A549 (cell line): Measurements from ENCODE around the gene CSTF3. TPM values are rescaled to one million over a fixed set of nuclear protein-coding genes. Genes with fewer than 3 reads are reported as not detected.

Experiments used
- ATAC-seq, 2 experiments: fragments of 200-7000 bp in 1 of 2; fragments of >200 bp in 1 of 2; cut with Nextera tagmentation in 1 of 2; cut with Tn5 transposase in 1 of 2; 3 replicates each; pipeline versions ENCODE4 v1.8.0 to v1.9.1; 2018 to 2020; ENCODE audit warnings: mild to moderate bottlenecking in 1 of 2, moderate library complexity in 1 of 2
- CTCF ChIA-PET: fragments of 300-600 bp; sonication (Branson Sonifier 250); formaldehyde crosslinking; extraction: SDS; loops from one replicate; lab custom pipeline; 2021; ENCODE audit warnings: antibody characterized with exemption, inconsistent platforms; lab: Yijun Ruan, JAX
- POLR2A ChIA-PET: fragments of 350-600 bp; formaldehyde crosslinking; extraction: SDS; loops from one replicate; lab custom pipeline; 2021; ENCODE audit warnings: antibody characterized with exemption, inconsistent platforms; lab: Yijun Ruan, JAX
- DNase-seq, 2 experiments: peaks; one replicate each; pipeline versions ENCODE4 v3.0.0 to v3.0.0-alpha.2; 2011 to 2016; ENCODE audit warnings: low read depth in 1 of 2, low spot score in 1 of 2
- FAIRE-seq: peaks from 2 replicates; lab custom pipeline; 2011; peaks lifted over from hg19 to GRCh38; lab: Jason Lieb, UNC
- H3K27ac ChIP-seq, 2 experiments: fragments of >200 bp; sonication (Bioruptor Twin); formaldehyde crosslinking; 3 replicates each; pipeline ENCODE4 v1.5.1; 2016 to 2017
- H3K4me1 ChIP-seq: fragments of >200 bp; sonication (Bioruptor Twin); formaldehyde crosslinking; 3 replicates; pipeline ENCODE4 v1.6.1; 2016
- H3K4me2 ChIP-seq: fragments of >200 bp; sonication (Bioruptor Twin); formaldehyde crosslinking; 3 replicates; pipeline ENCODE4 v1.6.1; 2016
- H3K4me3 ChIP-seq: fragments of >200 bp; sonication (Bioruptor Twin); formaldehyde crosslinking; 3 replicates; pipeline ENCODE4 v1.5.1; 2016
- H3K9me3 ChIP-seq: fragments of >200 bp; sonication (Bioruptor Twin); formaldehyde crosslinking; 3 replicates; pipeline ENCODE4 v1.6.1; 2016
- BHLHE40 ChIP-seq: IDR thresholded peaks from 2 replicates; pipeline ENCODE4 v1.6.1; 2012; ENCODE audit warnings: low read depth, low read length, inconsistent platforms
- CHD4 ChIP-seq: fragments of 200-600 bp; sonication (generic); IDR thresholded peaks from 2 replicates; pipeline ENCODE4 v1.6.1; 2016; ENCODE audit warnings: antibody characterized with exemption, mild to moderate bottlenecking, borderline replicate concordance
- EHF ChIP-seq: fragments of 250-450 bp; sonication (Bioruptor Pico); IDR thresholded peaks from 2 replicates; pipeline ENCODE4 v1.5.0; 2020; ENCODE audit warnings: mild to moderate bottlenecking
- FOSB ChIP-seq: fragments of 250-450 bp; sonication (Bioruptor Pico); IDR thresholded peaks from 2 replicates; pipeline ENCODE4 v1.5.0; 2020; ENCODE audit warnings: mild to moderate bottlenecking, moderate library complexity
- HES2 ChIP-seq: fragments of >200 bp; sonication (Bioruptor Twin); formaldehyde crosslinking; IDR thresholded peaks from 2 replicates; pipeline ENCODE4 v1.6.1; 2016
- HEYL ChIP-seq: fragments of 250-450 bp; sonication (Bioruptor Pico); IDR thresholded peaks from 2 replicates; pipeline ENCODE4 v1.8.0; 2021; ENCODE audit warnings: mild to moderate bottlenecking, moderate library complexity
- HOXB5 ChIP-seq: fragments of 250-450 bp; sonication (Bioruptor Pico); IDR thresholded peaks from 2 replicates; pipeline ENCODE4 v1.5.0; 2020; ENCODE audit warnings: mild to moderate bottlenecking, moderate library complexity
- KDM5A ChIP-seq: fragments of 200-600 bp; sonication (generic); IDR thresholded peaks from 2 replicates; pipeline ENCODE4 v1.6.1; 2016; ENCODE audit warnings: antibody characterized with exemption, mild to moderate bottlenecking
- MAFK ChIP-seq: fragments of 450-650 bp; IDR thresholded peaks from 2 replicates; pipeline ENCODE4 v1.6.1; 2014; ENCODE audit not compliant: partially characterized antibody
- MAX ChIP-seq: IDR thresholded peaks from 2 replicates; pipeline ENCODE4 v1.6.1; 2012
- MYC ChIP-seq: IDR thresholded peaks from 2 replicates; pipeline ENCODE4 v1.6.1; 2012; ENCODE audit warnings: mild to moderate bottlenecking, inconsistent platforms, low read length, improper control_type of control experiment, borderline replicate concordance
- NFE2L2 ChIP-seq: fragments of 150-350 bp; conservative IDR thresholded peaks from 2 replicates; pipeline ENCODE4 v1.6.1; 2014; ENCODE audit warnings: low read length
- NPAS2 ChIP-seq: fragments of 250-450 bp; sonication (Bioruptor Pico); IDR thresholded peaks from 2 replicates; pipeline ENCODE4 v1.8.0; 2022; ENCODE audit warnings: mild to moderate bottlenecking, moderate library complexity, borderline replicate concordance
- PBX3 ChIP-seq: IDR thresholded peaks from 2 replicates; pipeline ENCODE4 v1.6.1; 2012
- POLR2AphosphoS2 ChIP-seq: conservative IDR thresholded peaks from 2 replicates; pipeline ENCODE4 v1.6.1; 2012; ENCODE audit warnings: low read length, improper control_type of control experiment, inconsistent platforms
- TP53 ChIP-seq: fragments of 250-450 bp; sonication (Bioruptor Pico); IDR thresholded peaks from 2 replicates; pipeline ENCODE4 v1.5.0; 2021; ENCODE audit warnings: mild to moderate bottlenecking, moderate library complexity
- USF2 ChIP-seq: fragments of 450-650 bp; IDR thresholded peaks from 2 replicates; pipeline ENCODE4 v1.6.1; 2014; ENCODE audit warnings: antibody characterized with exemption
- ZNF302 ChIP-seq: fragments of 250-450 bp; sonication (Bioruptor Pico); IDR thresholded peaks from 2 replicates; pipeline ENCODE4 v1.9.0; 2021; ENCODE audit warnings: inconsistent platforms, mild to moderate bottlenecking, moderate library complexity
- WGBS: methylation state at CpG from one replicate; pipeline ENCODE4 v1.1.6; 2017; ENCODE audit errors: missing lambda C conversion rate; 5-methylcytosine and 5-hydroxymethylcytosine counted together
- polyA plus RNA-seq, 4 experiments: library from polyadenylated mRNA; depleted of rRNA in 3 of 4; stranded (reverse); fragments of >200 nt; fragmentation: RNase III in 1 of 4; extraction: RNeasy Plus Mini Kit Qiagen cat#74134 plus additional on column Dnase treatment in 1 of 4; gene quantifications; 2 replicates in 3 of 4; 3 replicates in 1 of 4; pipeline ENCODE4 v1.2.3, GENCODE V29; 2011 to 2017
- TF ChIP-seq, protein P1 (sequence below): fragments of 250-450 bp; sonication (Bioruptor Pico); IDR thresholded peaks from 2 replicates; pipeline ENCODE4 v1.5.0; 2020; ENCODE audit warnings: low read depth, mild to moderate bottlenecking, moderate library complexity
- TF ChIP-seq, protein P2 (sequence below): fragments of 250-450 bp; sonication (Bioruptor Pico); IDR thresholded peaks from 2 replicates; pipeline ENCODE4 v1.5.0; 2021; ENCODE audit warnings: mild to moderate bottlenecking, moderate library complexity, borderline replicate concordance
- TF ChIP-seq, protein P3 (sequence below): fragments of 150-350 bp; IDR thresholded peaks from 2 replicates; pipeline ENCODE4 v1.6.1; 2014; ENCODE audit warnings: low read depth, mild to moderate bottlenecking, low read length

The CSTF3 gene
- polyA plus RNA-seq, 2 of the 4 experiments (the other 2 are of a cell fraction), result 53.2 to 53.9 TPM

DNA sequence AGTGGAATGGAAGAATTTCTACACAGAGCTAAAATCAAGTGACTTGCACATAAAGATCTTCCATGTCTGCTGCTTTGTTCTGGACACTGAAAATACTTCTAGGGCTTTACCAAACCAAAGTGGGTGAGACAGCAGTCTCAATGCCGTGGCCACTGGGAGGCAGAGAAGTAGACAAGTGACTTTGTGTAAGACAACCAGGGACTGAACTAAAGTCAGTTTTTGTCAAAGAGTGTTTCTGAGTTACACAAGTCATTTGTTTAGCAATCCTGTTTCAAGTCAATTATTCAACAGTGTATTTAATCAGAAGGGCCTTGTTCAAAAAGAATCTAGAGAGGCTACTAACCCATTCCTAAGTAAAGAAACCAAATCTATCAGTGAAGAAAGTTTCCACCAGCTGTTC, 75.3 kb downstream of the CSTF3 start:
- ChIA-PET CTCF (interaction anchor here (0.7 to 3.7 kb wide), 4 partner anchors 17 to 201 kb away, joined by 3 to 13 read pairs (median 4); no protein-coding TSS in a partner anchor), POLR2A (interaction anchor here (0.6 kb wide), 1 partner anchor 33 kb away, joined by 4 read pairs; no protein-coding TSS in a partner anchor)
- no peak for TF ChIP-seq POLR2AphosphoS2
- no peak for TF ChIP-seq NPAS2 (CRISPR knock-in tag)
- TF ChIP-seq, protein P1, sequence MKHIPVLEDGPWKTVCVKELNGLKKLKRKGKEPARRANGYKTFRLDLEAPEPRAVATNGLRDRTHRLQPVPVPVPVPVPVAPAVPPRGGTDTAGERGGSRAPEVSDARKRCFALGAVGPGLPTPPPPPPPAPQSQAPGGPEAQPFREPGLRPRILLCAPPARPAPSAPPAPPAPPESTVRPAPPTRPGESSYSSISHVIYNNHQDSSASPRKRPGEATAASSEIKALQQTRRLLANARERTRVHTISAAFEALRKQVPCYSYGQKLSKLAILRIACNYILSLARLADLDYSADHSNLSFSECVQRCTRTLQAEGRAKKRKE, result no peak
- no peak for TF ChIP-seq PBX3
- TF ChIP-seq HES2, result no peak
- no peak for TF ChIP-seq USF2
- TF ChIP-seq, protein P2, sequence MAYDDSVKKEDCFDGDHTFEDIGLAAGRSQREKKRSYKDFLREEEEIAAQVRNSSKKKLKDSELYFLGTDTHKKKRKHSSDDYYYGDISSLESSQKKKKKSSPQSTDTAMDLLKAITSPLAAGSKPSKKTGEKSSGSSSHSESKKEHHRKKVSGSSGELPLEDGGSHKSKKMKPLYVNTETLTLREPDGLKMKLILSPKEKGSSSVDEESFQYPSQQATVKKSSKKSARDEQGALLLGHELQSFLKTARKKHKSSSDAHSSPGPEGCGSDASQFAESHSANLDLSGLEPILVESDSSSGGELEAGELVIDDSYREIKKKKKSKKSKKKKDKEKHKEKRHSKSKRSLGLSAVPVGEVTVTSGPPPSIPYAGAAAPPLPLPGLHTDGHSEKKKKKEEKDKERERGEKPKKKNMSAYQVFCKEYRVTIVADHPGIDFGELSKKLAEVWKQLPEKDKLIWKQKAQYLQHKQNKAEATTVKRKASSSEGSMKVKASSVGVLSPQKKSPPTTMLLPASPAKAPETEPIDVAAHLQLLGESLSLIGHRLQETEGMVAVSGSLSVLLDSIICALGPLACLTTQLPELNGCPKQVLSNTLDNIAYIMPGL (CRISPR knock-in tag), result no peak
- no peak for TF ChIP-seq MAX
- no peak for TF ChIP-seq MAFK
- TF ChIP-seq FOSB (CRISPR knock-in tag), result no peak
- TF ChIP-seq HEYL, result no peak
- TF ChIP-seq KDM5A, result no peak
- TF ChIP-seq HOXB5 (CRISPR knock-in tag), result no peak
- no peak for TF ChIP-seq NFE2L2
- no peak for TF ChIP-seq CHD4
- TF ChIP-seq TP53, result no peak
- no peak for TF ChIP-seq BHLHE40
- no peak for TF ChIP-seq ZNF302
- TF ChIP-seq MYC, result no peak
- WGBS, result 82% methylated on average over 1 of the region's 1 CpG
- no peak overlapping the region for H3K4me2 ChIP-seq
- DNase-seq (no peak), FAIRE-seq (no peak), ATAC-seq (peak in 1 of 2 experiments; percentile 49; a peak in 2 of 6 replicates)
- H3K9me3 ChIP-seq, result no peaks in the 10 kb centered on the region
- no peak overlapping the region for H3K27ac ChIP-seq
- H3K4me3 ChIP-seq, result no peak overlapping the region
- H3K4me1 ChIP-seq, result peaks cover 14% of the 10 kb centered on the region

- ChIA-PET CTCF (interaction anchor here (1.1 to 1.7 kb wide), 4 partner anchors 10 to 44 kb away, joined by 3 to 8 read pairs (median 4); no protein-coding TSS in a partner anchor), POLR2A (no interaction called here)
- H3K27ac ChIP-seq, result no peak overlapping the region
- TF ChIP-seq MAX (no peak), CHD4 (no peak), ZNF302 (no peak), EHF (no peak), FOSB (CRISPR knock-in tag) (no peak), HEYL (no peak)
- TF ChIP-seq, protein P3, sequence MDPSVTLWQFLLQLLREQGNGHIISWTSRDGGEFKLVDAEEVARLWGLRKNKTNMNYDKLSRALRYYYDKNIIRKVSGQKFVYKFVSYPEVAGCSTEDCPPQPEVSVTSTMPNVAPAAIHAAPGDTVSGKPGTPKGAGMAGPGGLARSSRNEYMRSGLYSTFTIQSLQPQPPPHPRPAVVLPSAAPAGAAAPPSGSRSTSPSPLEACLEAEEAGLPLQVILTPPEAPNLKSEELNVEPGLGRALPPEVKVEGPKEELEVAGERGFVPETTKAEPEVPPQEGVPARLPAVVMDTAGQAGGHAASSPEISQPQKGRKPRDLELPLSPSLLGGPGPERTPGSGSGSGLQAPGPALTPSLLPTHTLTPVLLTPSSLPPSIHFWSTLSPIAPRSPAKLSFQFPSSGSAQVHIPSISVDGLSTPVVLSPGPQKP, result no peak
- FAIRE-seq (no peak), ATAC-seq (no peak), DNase-seq (no peak)
- no peak overlapping the region for H3K4me3 ChIP-seq
- no peaks in the 10 kb centered on the region for H3K9me3 ChIP-seq
- WGBS, result 79% methylated on average over 1 of the region's 1 CpG
- H3K4me2 ChIP-seq, result no peak overlapping the region
- 0 out of 3 replicates have a peak, but pooled peaks cover 2% of the 10 kb centered on the region for H3K4me1 ChIP-seq
Measured at GRCh38 chr11:33083918-33084317, 77.4 kb downstream of the CSTF3 start.
